K562 (cell line): ENCODE results near the gene SDF4. TPM values are rescaled to one million over a fixed set of nuclear protein-coding genes. Genes with fewer than 3 reads are reported as not detected.
A peak's percentile ranks its signal among the peaks of the same experiment; 100 is the strongest.

Experiments
- ARID3B ChIP-seq: fragments of 250-450 bp; sonication (Bioruptor Pico); IDR thresholded peaks from 2 replicates; pipeline ENCODE4 v1.4.0; 2020; ENCODE audit warnings: borderline replicate concordance
- EWSR1 ChIP-seq: fragments of 450-650 bp; IDR thresholded peaks from 2 replicates; pipeline ENCODE4 v1.6.1; 2018; ENCODE audit warnings: borderline replicate concordance, mild to moderate bottlenecking, low read depth, moderate library complexity; ENCODE audit not compliant: partially characterized antibody
- HCFC1 ChIP-seq: IDR thresholded peaks from 2 replicates; pipeline ENCODE4 v1.6.1; 2012; ENCODE audit warnings: low read depth, low read length, improper control_type of control experiment
- HNRNPH1 ChIP-seq: fragments of 200-400 bp; formaldehyde crosslinking; optimal IDR thresholded peaks from 2 replicates; pipeline ENCODE3; 2017; ENCODE audit warnings: low read depth, mild to moderate bottlenecking, low read length, moderate library complexity
- HOMEZ ChIP-seq: fragments of 250-450 bp; sonication (Bioruptor Pico); IDR thresholded peaks from 2 replicates; pipeline ENCODE4 v1.4.0; 2020; ENCODE audit warnings: mild to moderate bottlenecking, moderate library complexity
- KLF6 ChIP-seq: fragments of 250-450 bp; sonication (Bioruptor Pico); IDR thresholded peaks from 2 replicates; pipeline ENCODE4 v1.4.0; 2020; ENCODE audit warnings: mild to moderate bottlenecking, moderate library complexity, borderline replicate concordance
- MYC ChIP-seq, 2 experiments: fragments of 250-450 bp in 1 of 2; sonication (Bioruptor Pico) in 1 of 2; IDR thresholded peaks; 2 replicates each; pipeline versions ENCODE4 v1.5.1 to v1.6.1; 2012 to 2021; ENCODE audit warnings: low read depth in 2 of 2, borderline replicate concordance in 1 of 2, improper control_type of control experiment in 1 of 2, low read length in 1 of 2, mild to moderate bottlenecking in 1 of 2, moderate library complexity in 1 of 2
- MYNN ChIP-seq, 2 experiments: sonication (generic); formaldehyde crosslinking in 1 of 2; IDR thresholded peaks; 2 replicates each; pipeline versions ENCODE4 v1.5.0 to v1.6.1; 2016 to 2020; ENCODE audit warnings: antibody characterized with exemption in 1 of 2, missing genetic modification reagents in 1 of 2
- NR0B1 ChIP-seq: fragments of 450-650 bp; IDR thresholded peaks from one replicate; pipeline ENCODE4 v1.6.1; 2018; ENCODE audit warnings: mild to moderate bottlenecking, moderate library complexity; ENCODE audit not compliant: partially characterized antibody
- NRF1 ChIP-seq, 2 experiments: fragments of 450-650 bp; IDR thresholded peaks in 1 of 2; conservative IDR thresholded peaks in 1 of 2; 2 replicates each; pipeline ENCODE4 v1.6.1; 2014; ENCODE audit warnings: mild to moderate bottlenecking in 2 of 2
- PTRF ChIP-seq: fragments of 450-650 bp; IDR thresholded peaks from 2 replicates; pipeline ENCODE4 v1.6.1; 2016; ENCODE audit warnings: mild to moderate bottlenecking, missing genetic modification characterization, missing compliant biosample characterization
- RBM22 ChIP-seq: fragments of 200-400 bp; formaldehyde crosslinking; IDR thresholded peaks from 2 replicates; pipeline ENCODE4 v1.6.1; 2018; ENCODE audit warnings: low read length, low read depth; ENCODE audit not compliant: poor library complexity, severe bottlenecking
- SMAD4 ChIP-seq: fragments of 250-450 bp; sonication (Bioruptor Pico); conservative IDR thresholded peaks from 2 replicates; pipeline ENCODE4 v1.8.0; 2021; ENCODE audit warnings: inconsistent platforms, mild to moderate bottlenecking, moderate library complexity
- SNRNP70 ChIP-seq: fragments of 200-400 bp; formaldehyde crosslinking; optimal IDR thresholded peaks from 2 replicates; pipeline ENCODE3; 2017; ENCODE audit warnings: low read depth, low read length
- TAF9B ChIP-seq: fragments of 450-650 bp; IDR thresholded peaks from 2 replicates; pipeline ENCODE4 v1.6.1; 2018; ENCODE audit warnings: mild to moderate bottlenecking; ENCODE audit not compliant: partially characterized antibody
- ZNF124 ChIP-seq: sonication (generic); formaldehyde crosslinking; IDR thresholded peaks from 2 replicates; pipeline ENCODE4 v1.8.1; 2022; ENCODE audit warnings: missing genetic modification reagents
- ZNF347 ChIP-seq: fragments of 450-650 bp; formaldehyde crosslinking; IDR thresholded peaks from 2 replicates; pipeline ENCODE4 v1.4.0; 2020; ENCODE audit warnings: low read depth, mild to moderate bottlenecking, moderate library complexity
- ZNF41 ChIP-seq: fragments of 250-450 bp; sonication (Bioruptor Pico); conservative IDR thresholded peaks from 2 replicates; pipeline ENCODE4 v1.4.0; 2020; ENCODE audit warnings: mild to moderate bottlenecking
- ZNF507 ChIP-seq: conservative IDR thresholded peaks from 2 replicates; pipeline ENCODE4 v1.6.1; 2017; ENCODE audit warnings: missing genetic modification characterization, missing compliant biosample characterization
- ZNF589 ChIP-seq: fragments of 200-800 bp; sonication (Bioruptor generic); IDR thresholded peaks from 2 replicates; pipeline ENCODE4 v1.6.1; 2016; ENCODE audit warnings: low read depth, missing genetic modification characterization, missing compliant biosample characterization
- ZNF764 ChIP-seq: fragments of 250-450 bp; sonication (Bioruptor Pico); IDR thresholded peaks from 2 replicates; pipeline ENCODE4 v1.4.0; 2020; ENCODE audit warnings: low read depth, mild to moderate bottlenecking, moderate library complexity
- polyA plus RNA-seq, 8 experiments: library from polyadenylated mRNA; depleted of rRNA in 4 of 8; stranded (reverse) in 5 of 8; unstranded in 3 of 8; fragments of >200 nt; fragmentation: Nextera tagmentation in 2 of 8; fragmentation: Illumina TruSeq in 1 of 8; extraction: Ambion mirVana in 2 of 8; extraction: Trizol in 1 of 8; gene quantifications; 2 replicates each; pipeline versions ENCODE4 v1.2.1 to v1.2.3, GENCODE V29; 2011 to 2014; ENCODE audit warnings: inconsistent platforms in 1 of 8, missing spikeins in 1 of 8
- total RNA-seq, 7 experiments: library from RNA; depleted of rRNA in 6 of 7; stranded (reverse); fragments of >200 nt in 6 of 7; fragmentation: Illumina TruSeq in 2 of 7; extraction: Trizol in 2 of 7; gene quantifications; 2 replicates each; pipeline versions ENCODE4 v1.2.1 to v1.2.3, GENCODE V29; 2011 to 2021; ENCODE audit warnings: low replicate concordance in 1 of 7
- TF ChIP-seq, protein P1 (sequence below): fragments of 250-450 bp; sonication (Bioruptor Pico); IDR thresholded peaks from 2 replicates; pipeline ENCODE4 v1.8.0; 2022; ENCODE audit warnings: inconsistent platforms

The SDF4 gene
- total and polyA plus RNA-seq, 9 of the 15 experiments (the other 6 are each of a cell fraction or from before 2014, with no cell fraction given) = 0.35 to 160 (median 65.2) TPM

GRCh38 chr1:1185101-1185765, 46.6 kb downstream of the SDF4 start (continued):
- TF ChIP-seq RBM22 = no peak
- no peak for TF ChIP-seq PTRF
- TF ChIP-seq ZNF764 (CRISPR knock-in tag) = no peak
- no peak for TF ChIP-seq EWSR1
- TF ChIP-seq ZNF124 (CRISPR knock-in tag) = no peak
- TF ChIP-seq ARID3B (CRISPR knock-in tag) = no peak
- no peak for TF ChIP-seq ZNF347 (CRISPR knock-in tag)
- TF ChIP-seq, protein P1, sequence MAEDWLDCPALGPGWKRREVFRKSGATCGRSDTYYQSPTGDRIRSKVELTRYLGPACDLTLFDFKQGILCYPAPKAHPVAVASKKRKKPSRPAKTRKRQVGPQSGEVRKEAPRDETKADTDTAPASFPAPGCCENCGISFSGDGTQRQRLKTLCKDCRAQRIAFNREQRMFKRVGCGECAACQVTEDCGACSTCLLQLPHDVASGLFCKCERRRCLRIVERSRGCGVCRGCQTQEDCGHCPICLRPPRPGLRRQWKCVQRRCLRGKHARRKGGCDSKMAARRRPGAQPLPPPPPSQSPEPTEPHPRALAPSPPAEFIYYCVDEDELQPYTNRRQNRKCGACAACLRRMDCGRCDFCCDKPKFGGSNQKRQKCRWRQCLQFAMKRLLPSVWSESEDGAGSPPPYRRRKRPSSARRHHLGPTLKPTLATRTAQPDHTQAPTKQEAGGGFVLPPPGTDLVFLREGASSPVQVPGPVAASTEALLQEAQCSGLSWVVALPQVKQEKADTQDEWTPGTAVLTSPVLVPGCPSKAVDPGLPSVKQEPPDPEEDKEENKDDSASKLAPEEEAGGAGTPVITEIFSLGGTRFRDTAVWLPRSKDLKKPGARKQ = no peak
- no peak for TF ChIP-seq TAF9B
- no peak for TF ChIP-seq NR0B1
- TF ChIP-seq MYC (IDR thresholded peaks at IDR 0.05; ENCODE audit: low read depth, low read length) = no peak
- no peak for TF ChIP-seq MYC (CRISPR knock-in tag; IDR thresholded peaks at IDR 0.05; ENCODE audit: borderline replicate concordance, low read depth)
- no peak for TF ChIP-seq HOMEZ (CRISPR knock-in tag)
- no peak for TF ChIP-seq SNRNP70
- TF ChIP-seq ZNF589 (CRISPR knock-in tag) = no peak
- TF ChIP-seq MYNN (IDR thresholded peaks at IDR 0.05) = peak; percentile 99
- peak; percentile 92 for TF ChIP-seq MYNN (CRISPR knock-in tag; IDR thresholded peaks at IDR 0.05)
- TF ChIP-seq ZNF507 (tag) = no peak
- no peak for TF ChIP-seq KLF6 (CRISPR knock-in tag)
- no peak for TF ChIP-seq ZNF41 (CRISPR knock-in tag)
- peak; percentile 45; the same call in 1 of the 2 replicates for TF ChIP-seq SMAD4 (CRISPR knock-in tag)
- TF ChIP-seq HCFC1 = no peak
- peak; percentile 44 to 59; a peak in 3 of 4 replicates for TF ChIP-seq NRF1 (conservative IDR thresholded peaks at IDR 0.05 in 1 of 2, IDR thresholded peaks at IDR 0.05 in 1 of 2)
- no peak for TF ChIP-seq HNRNPH1
